SK-N-MC (cell line): ENCODE results near the gene TBC1D26.
"Not testable (repeated sequence)": the region's sequence is repeated elsewhere in the genome, so short reads cannot be mapped to it uniquely, and the experiment has no call there.

Source experiments
- EZH2 ChIP-seq: fragments of 200-600 bp; sonication (generic); IDR thresholded peaks from one replicate; pipeline ENCODE4 v1.6.1; 2017; ENCODE audit warnings: antibody characterized with exemption
- FOXP2 ChIP-seq: optimal IDR thresholded peaks from 2 replicates; pipeline ENCODE3; 2011; ENCODE audit warnings: mild to moderate bottlenecking, moderate library complexity; ENCODE audit not compliant: insufficient read depth; ENCODE audit errors: extremely low read length, control extremely low read depth
- POLR2AphosphoS5 ChIP-seq: IDR thresholded peaks from 2 replicates; pipeline ENCODE4 v1.6.1; 2012; ENCODE audit warnings: mild to moderate bottlenecking, low read depth, low read length, borderline replicate concordance

- TF ChIP-seq EZH2, POLR2AphosphoS5, FOXP2: not testable (repeated sequence)
Observed at GRCh38 chr17:15731900-15732299, at the start of gene TBC1D26.
